ENCODE data around the gene CHD2.
A peak's percentile ranks its signal among the peaks of the same experiment; 100 is the strongest.

The CHD2 gene

DNA sequence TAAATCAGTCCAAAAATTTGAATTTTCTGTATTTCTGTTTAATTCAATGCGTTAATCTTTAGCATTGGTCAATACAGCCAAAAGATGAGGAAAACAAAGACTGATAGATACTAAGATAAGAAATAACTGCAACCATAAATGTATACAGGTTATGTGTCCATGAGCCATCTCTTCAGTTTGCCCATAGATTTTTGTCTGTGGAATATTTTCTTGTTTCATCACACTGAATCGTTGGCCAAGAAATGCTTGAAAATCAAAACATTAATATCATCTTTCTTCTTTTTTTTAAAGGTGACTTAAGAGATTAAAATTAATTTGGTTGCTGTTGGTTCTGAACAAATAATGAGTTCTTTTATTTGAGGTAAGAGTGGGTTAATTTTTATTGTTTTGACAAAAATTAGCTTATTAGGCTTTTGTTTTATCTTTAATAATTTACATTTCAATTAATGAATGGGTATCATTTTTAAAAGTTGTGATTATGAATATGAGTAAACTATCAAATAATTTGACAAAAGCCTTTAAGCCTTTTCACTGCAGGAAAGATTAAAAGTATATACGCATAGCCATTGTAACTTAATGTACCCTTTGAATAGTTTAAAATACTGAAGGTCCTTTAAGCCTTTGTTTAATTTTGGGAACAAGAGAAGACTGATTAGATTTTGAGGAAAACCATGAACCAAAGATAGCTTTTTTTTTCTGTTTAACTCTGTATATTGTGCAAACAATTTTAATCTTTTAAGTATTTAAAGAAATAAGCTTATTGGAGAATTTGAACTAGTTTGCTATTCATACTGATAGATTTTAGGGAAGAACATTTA lies 14.7 kb upstream of the CHD2 start:
- no peak for DNase-seq

DNA sequence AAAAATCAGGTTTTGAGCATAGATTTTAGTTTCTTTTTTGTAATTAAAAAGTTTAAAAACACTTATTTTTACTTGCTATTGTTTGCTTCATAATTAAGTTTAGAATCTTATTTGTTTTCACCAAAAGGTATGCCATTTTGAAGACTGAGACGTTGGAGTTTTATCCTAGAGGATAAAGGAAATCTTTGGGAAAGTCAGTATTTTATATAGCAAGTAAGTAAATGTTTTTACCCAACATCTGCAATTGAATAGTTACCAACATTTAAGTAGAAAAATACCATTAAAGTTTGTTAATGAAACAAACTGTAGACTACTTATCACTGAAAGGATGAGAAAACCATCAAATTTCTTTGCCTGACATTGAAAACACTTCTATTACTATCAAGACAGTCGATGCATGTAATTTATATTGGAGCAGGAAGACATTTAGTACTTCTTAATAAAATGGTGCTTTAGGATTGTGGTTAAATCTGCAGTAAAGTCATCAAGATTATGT lies 14.0 kb upstream of the CHD2 start:
- DNase-seq = no peak

DNA sequence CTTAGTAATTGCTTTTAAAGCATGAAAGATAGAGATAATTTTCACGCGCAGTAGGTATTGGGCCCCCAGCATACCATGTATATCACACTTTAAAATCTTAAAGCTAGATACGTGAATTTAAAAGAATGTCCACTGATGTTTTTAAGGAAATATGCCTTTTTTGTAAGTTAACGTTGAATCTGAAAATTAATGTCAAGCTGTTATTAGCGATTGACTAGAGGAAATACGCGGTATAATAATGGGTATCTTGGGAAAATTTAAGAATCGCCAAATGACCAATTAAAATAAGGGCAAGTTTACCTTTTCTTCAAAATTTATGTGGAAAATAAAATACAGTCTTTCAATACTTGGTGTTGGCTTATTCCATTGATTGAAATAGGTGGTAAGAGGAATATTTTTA lies 13.3 kb upstream of the CHD2 start:
- no peak for DNase-seq

GRCh38 chr15:92887869-92888268 lies 12.3 kb upstream of the CHD2 start:
- DNase-seq = no peak

DNA sequence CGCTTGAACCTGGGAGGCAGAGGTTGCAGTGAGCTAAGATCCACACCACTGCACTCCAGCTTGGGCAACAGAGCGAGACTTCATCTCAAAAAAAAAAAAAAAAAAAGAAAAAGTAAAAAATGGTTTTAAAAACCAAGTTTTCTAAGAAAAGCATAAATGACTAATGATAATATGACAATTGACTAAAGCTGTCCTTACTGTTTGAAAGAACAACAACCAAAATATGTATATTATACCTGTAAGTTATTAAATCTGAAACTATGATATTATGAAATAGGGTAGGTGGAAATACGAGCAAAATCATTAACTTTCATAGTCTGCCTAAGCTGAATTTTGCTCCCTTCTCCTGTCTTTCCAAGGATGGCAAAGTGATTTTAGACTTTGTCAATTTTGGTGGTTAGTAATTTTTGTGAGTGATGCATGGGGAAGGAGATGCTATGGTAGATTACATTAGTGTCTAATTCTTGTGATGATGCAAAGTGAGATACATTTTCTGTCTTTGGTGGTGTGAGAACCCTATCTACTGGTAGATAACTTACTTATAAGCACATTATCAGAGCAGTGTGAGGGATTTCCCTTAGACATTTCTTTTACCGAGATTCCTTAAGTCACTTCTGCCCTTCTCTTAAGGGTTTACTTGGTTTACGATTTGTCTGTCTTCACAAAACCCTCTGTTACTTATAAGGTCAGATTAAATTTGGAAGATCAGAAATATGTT lies 10.6 kb upstream of the CHD2 start:
- no peak for DNase-seq

- DNase-seq = no peak
Measured at GRCh38 chr15:92891533-92892200, 8.5 kb upstream of the CHD2 start.

- DNase-seq = no peak
Measured at GRCh38 chr15:92892201-92892555, 7.9 kb upstream of the CHD2 start.

DNA sequence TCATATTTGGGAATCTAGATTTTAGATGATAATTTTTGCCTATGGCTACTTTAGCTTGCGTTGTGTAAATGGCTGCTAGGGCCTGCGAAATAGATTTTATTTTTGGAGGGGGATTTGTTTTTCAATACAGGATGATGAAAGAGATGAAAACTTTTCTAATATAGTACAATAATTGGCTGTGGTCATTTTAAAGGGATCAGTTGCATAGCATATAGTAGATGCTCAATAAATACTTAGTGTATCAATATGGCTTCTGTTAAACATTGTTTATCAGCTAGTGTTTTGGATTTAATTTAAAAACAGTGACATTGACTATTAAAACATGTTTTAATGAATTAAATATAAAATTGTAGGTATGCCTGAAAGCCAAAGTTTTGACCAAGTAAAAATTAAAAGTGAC lies 6.9 kb upstream of the CHD2 start:
- DNase-seq = no peak

- DNase-seq = no peak
Measured at GRCh38 chr15:92896561-92896960, 3.6 kb upstream of the CHD2 start.

GRCh38 chr15:92897620-92898019 lies 2.5 kb upstream of the CHD2 start:
- DNase-seq = no peak

DNA sequence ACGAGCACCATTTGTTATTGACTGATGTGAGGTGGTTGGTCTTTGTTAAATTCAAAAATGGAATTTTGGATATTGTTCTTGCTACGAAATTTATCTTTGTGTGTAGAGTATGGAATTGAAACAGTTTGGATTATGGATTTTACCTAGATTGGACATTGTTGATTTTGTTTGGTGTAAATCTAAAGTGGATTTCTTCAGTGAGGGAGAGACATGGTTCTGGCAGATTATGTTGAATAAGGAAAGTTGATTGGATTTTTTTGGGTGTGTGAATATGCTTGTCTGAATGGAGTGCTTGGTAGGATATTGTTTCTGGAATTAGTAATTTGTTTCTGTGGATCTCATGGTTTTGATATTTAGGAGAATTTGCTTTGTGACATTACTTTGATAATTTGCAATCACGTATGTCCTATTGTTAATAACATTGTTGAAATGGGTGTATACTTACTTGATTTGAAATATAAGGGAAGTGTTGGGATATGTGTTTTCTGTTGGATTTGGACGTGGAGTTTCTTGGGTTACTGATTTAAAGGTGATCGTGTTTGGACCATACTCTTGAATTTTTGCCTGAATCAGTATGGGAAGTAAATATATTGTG lies 1.0 kb upstream of the CHD2 start:
- DNase-seq = no peak

- no peak for DNase-seq
Measured at GRCh38 chr15:92899601-92899947, 550 bp upstream of the CHD2 start.

- no peak for DNase-seq
Measured at GRCh38 chr15:92900731-92901071, 577 bp downstream of the CHD2 start.

DNA sequence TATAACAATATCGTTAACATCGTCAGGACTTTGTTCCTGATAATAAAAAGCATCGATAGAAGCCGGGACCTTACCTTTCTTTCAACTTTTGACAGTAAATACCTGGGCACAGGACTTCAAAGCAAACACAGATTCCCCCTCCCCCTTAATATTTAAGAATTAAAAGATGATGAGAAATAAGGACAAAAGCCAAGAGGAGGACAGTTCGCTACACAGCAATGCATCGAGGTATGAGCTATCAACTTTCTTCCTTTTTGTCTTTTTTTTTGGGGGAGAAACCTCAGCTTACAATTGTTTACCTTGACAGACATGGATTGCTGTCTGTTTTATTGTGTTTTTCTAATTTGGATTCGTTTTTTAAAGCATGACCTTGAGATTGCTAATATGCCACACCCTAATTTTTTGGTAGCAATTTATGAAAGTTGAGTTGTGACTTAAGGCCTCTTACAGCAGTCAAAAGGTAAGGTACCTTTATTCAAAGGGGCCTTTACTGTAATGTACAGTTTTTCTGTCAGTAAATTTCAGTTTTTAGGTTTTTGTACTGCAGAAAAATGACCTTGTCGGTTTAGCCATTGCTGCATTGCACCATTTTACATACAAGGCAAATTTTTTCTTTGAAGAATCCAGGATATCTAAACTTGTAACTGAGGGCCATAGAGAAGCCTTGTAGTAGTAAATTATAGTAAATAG lies 1.1 kb downstream of the CHD2 start:
- no peak for DNase-seq

- no peak for DNase-seq
Measured at GRCh38 chr15:92901995-92902394, 1.9 kb downstream of the CHD2 start.

- DNase-seq = no peak
Measured at GRCh38 chr15:92902737-92903593, 2.8 kb downstream of the CHD2 start.

- DNase-seq = no peak
Measured at GRCh38 chr15:92903631-92903965, 3.5 kb downstream of the CHD2 start.

- peak; percentile 99 for DNase-seq
Measured at GRCh38 chr15:92903966-92904721, 4.0 kb downstream of the CHD2 start.

GRCh38 chr15:92904722-92905571 lies 4.8 kb downstream of the CHD2 start:
- DNase-seq = no peak

DNA sequence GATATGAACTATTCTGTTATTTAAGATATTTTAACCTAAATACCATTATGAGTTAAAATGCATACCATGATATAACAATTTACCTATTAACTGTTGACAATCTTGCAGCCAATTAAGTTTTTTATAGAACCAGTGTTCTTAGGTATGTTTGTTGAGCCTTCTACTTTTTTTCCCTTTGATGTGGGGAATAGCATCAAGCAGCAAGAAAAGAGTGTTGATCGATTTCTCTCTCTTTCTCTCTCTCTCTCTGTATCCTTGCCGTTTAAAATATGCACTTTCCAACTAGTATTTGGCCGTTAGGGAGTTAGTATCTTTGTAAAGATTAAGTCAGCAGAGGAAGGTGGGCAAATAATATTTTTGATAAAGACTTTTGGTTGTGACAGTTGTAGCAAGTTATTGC lies 5.9 kb downstream of the CHD2 start:
- DNase-seq = no peak
